Mucosa of descending colon (tissue), 3 donors: ENCODE data around the gene ITGB5. TPM values are rescaled to one million over a fixed set of nuclear protein-coding genes. Genes with fewer than 3 reads are reported as not detected.

Experiments
- ATAC-seq: fragments of 200-7000 bp; cut with Tn5 transposase; one replicate; pipeline ENCODE4 v1.9.1; 2020; ENCODE audit warnings: mild to moderate bottlenecking, moderate library complexity
- DNase-seq, 3 donors: peaks; one replicate each; pipeline ENCODE4 v3.0.0-alpha.2; 2020
- H3K36me3 ChIP-seq: fragments of 200-600 bp; one replicate; pipeline ENCODE4 v1.8.0; 2021; ENCODE audit warnings: low read depth, mild to moderate bottlenecking
- H3K4me1 ChIP-seq: fragments of 200-600 bp; one replicate; pipeline ENCODE4 v1.8.0; 2021; ENCODE audit warnings: low read depth, mild to moderate bottlenecking
- H3K4me3 ChIP-seq: fragments of 200-600 bp; one replicate; pipeline ENCODE4 v1.8.0; 2021; ENCODE audit warnings: mild to moderate bottlenecking
- H3K9me3 ChIP-seq: fragments of 200-600 bp; one replicate; pipeline ENCODE4 v1.8.0; 2021; ENCODE audit warnings: mild to moderate bottlenecking
- CTCF ChIP-seq: fragments of 200-600 bp; IDR thresholded peaks from one replicate; pipeline ENCODE4 v1.8.0; 2022; ENCODE audit warnings: antibody characterized with exemption, mild to moderate bottlenecking
- intact Hi-C, 2 donors: fragments of 100-400 bp; cut with DNase I in 1 of 2; cut with micrococcal nuclease in 1 of 2; formaldehyde crosslinking; loops; one replicate each; pipeline versions ENCODE4 v1.11.0 to v1.11.1; 2022; cut with DNase I, micrococcal nuclease
- total RNA-seq, 3 donors: library from RNA; stranded (reverse); fragmentation: NEBNext Ultra II Directional in 2 of 3; extraction: Animal tissue kit (Norgen Biotek cat#: 25700) in 2 of 3; gene quantifications; one replicate each; pipeline versions ENCODE4 v1.2.1 to v1.2.4, GENCODE V29; 2021 to 2023
- donor health status: DM: no; HTN: no; CAD: no; lungs with moderate emphysema.
- donor health status: DM: no; HTN: no; CAD: no.
- donor health status: DM: no; HTN: yes; CAD: no.

Gene ITGB5
- total RNA-seq, 3 donors from 2014 or later: 67.9 to 102 (median 69.6) TPM

GRCh38 chr3:124781476-124782376, 105.4 kb downstream of the ITGB5 start:
- no peaks in the 10 kb centered on the region for H3K9me3 ChIP-seq
- peak; percentile 34 for ATAC-seq
- H3K4me1 ChIP-seq: peaks cover 10% of the 10 kb centered on the region
- DNase-seq: peak in 2 of 3 donors; percentile 31 to 54
- no peak overlapping the region for H3K4me3 ChIP-seq
- intact Hi-C loops: no loop called here
- TF ChIP-seq CTCF: no peak
- H3K36me3 ChIP-seq: no peaks in the 10 kb centered on the region

- Histone ChIP-seq H3K36me3 (no peaks in the 10 kb centered on the region), H3K4me3 (no peak overlapping the region), H3K4me1 (peaks cover 8% of the 10 kb centered on the region), H3K9me3 (no peaks in the 10 kb centered on the region)
- TF ChIP-seq CTCF: no peak
- peak; percentile 26 for ATAC-seq
- intact Hi-C loops: no loop called here
- DNase-seq: peak; percentile 49 to 65 (median 51)
These were observed 106.2 kb downstream of the ITGB5 start for GRCh38 chr3:124780761-124781475.

GRCh38 chr3:124780356-124780755, 106.8 kb downstream of the ITGB5 start:
- H3K4me1 ChIP-seq: peaks cover 8% of the 10 kb centered on the region
- H3K9me3 ChIP-seq: no peaks in the 10 kb centered on the region
- TF ChIP-seq CTCF: no peak
- ATAC-seq (peak; percentile 40), DNase-seq (peak in 2 of 3 donors; percentile 34 to 44)
- H3K36me3 ChIP-seq: no peaks in the 10 kb centered on the region
- no peak overlapping the region for H3K4me3 ChIP-seq
- intact Hi-C loops: no loop called here

GRCh38 chr3:124779751-124780191, 107.4 kb downstream of the ITGB5 start:
- no peak for TF ChIP-seq CTCF
- no peaks in the 10 kb centered on the region for H3K9me3 ChIP-seq
- H3K4me1 ChIP-seq: peaks cover 8% of the 10 kb centered on the region
- DNase-seq (no peak), ATAC-seq (no peak)
- H3K4me3 ChIP-seq: no peak overlapping the region
- intact Hi-C loops: no loop called here
- H3K36me3 ChIP-seq: no peaks in the 10 kb centered on the region

GRCh38 chr3:124779116-124779515, 108.0 kb downstream of the ITGB5 start:
- DNase-seq (no peak), ATAC-seq (no peak)
- Histone ChIP-seq H3K4me1 (peaks cover 8% of the 10 kb centered on the region), H3K36me3 (no peaks in the 10 kb centered on the region), H3K4me3 (no peak overlapping the region), H3K9me3 (no peaks in the 10 kb centered on the region)
- TF ChIP-seq CTCF: no peak
- intact Hi-C loops: no loop called here
